MV-4-11 (cell line): ENCODE data around the gene SYF2.
A peak's percentile ranks its signal among the peaks of the same experiment; 100 is the strongest.
"Not testable (repeated sequence)": the region's sequence is repeated elsewhere in the genome, so short reads cannot be mapped to it uniquely, and the experiment has no call there.

Experiments used
- DNase-seq: peaks from one replicate; lab custom pipeline; 2025; lab: John Stamatoyannopoulos, UW

SYF2 gene

GRCh38 chr1:25246600-25247023 lies 14.3 kb upstream of the SYF2 start:
- no peak for DNase-seq

- DNase-seq = peak; percentile 13
Measured at GRCh38 chr1:25245809-25246599, 13.7 kb upstream of the SYF2 start.

GRCh38 chr1:25245393-25245792 lies 13.1 kb upstream of the SYF2 start:
- no peak for DNase-seq

- DNase-seq = no peak
Measured at GRCh38 chr1:25243907-25244306, 11.6 kb upstream of the SYF2 start.

- peak; percentile 93 for DNase-seq
Measured at GRCh38 chr1:25239681-25240541, 7.6 kb upstream of the SYF2 start.

GRCh38 chr1:25238046-25238445 lies 5.7 kb upstream of the SYF2 start:
- no peak for DNase-seq

- not testable (repeated sequence) for DNase-seq
Measured at GRCh38 chr1:25236261-25236660, 4.0 kb upstream of the SYF2 start.

- DNase-seq = not testable (repeated sequence)
Measured at GRCh38 chr1:25235411-25235810, 3.1 kb upstream of the SYF2 start.

- peak; percentile 93 for DNase-seq
Measured at GRCh38 chr1:25232866-25233784, 823 bp upstream of the SYF2 start.

GRCh38 chr1:25223471-25223870 lies 8.8 kb downstream of the SYF2 start:
- DNase-seq = no peak

GRCh38 chr1:25222606-25223005 lies 9.7 kb downstream of the SYF2 start:
- DNase-seq = no peak

GRCh38 chr1:25220666-25221065 lies 11.6 kb downstream of the SYF2 start:
- DNase-seq = no peak

- DNase-seq = no peak
Measured at GRCh38 chr1:25219661-25220251, 12.5 kb downstream of the SYF2 start.

GRCh38 chr1:25217598-25218232 lies 14.6 kb downstream of the SYF2 start:
- no peak for DNase-seq

GRCh38 chr1:25217015-25217414 lies 15.3 kb downstream of the SYF2 start:
- peak; percentile 57 for DNase-seq

GRCh38 chr1:25216123-25216522 lies 16.2 kb downstream of the SYF2 start:
- DNase-seq = peak; percentile 29

GRCh38 chr1:25212725-25213124 lies 19.6 kb downstream of the SYF2 start:
- DNase-seq = no peak

- DNase-seq = no peak
Measured at GRCh38 chr1:25210728-25211127, 21.6 kb downstream of the SYF2 start.

- peak; percentile 78 for DNase-seq
Measured at GRCh38 chr1:25209516-25209915, 22.8 kb downstream of the SYF2 start.

GRCh38 chr1:25208561-25209222 lies 23.6 kb downstream of the SYF2 start:
- DNase-seq = no peak

- DNase-seq = no peak
Measured at GRCh38 chr1:25208092-25208491, 24.2 kb downstream of the SYF2 start.
